DOHH2 (cell line): ENCODE measurements around the gene EPHA2.

Source experiments
- H3F3A ChIP-seq: fragments of 200-600 bp; sonication (generic), shearing (Covaris generic); 2 replicates; pipeline ENCODE4 v1.6.0; 2016; ENCODE audit warnings: antibody characterized with exemption, mild to moderate bottlenecking; ENCODE audit not compliant: control insufficient read depth, insufficient read depth
- H3K27ac ChIP-seq: fragments of 200-600 bp; sonication (generic); 2 replicates; pipeline ENCODE4 v1.5.1; 2014; ENCODE audit warnings: low read depth, mild to moderate bottlenecking, low read length, moderate library complexity
- H3K27me3 ChIP-seq: fragments of 200-600 bp; sonication (generic); 2 replicates; pipeline ENCODE4 v1.6.1; 2014; ENCODE audit warnings: mild to moderate bottlenecking, low read length, mixed read lengths; ENCODE audit not compliant: control insufficient read depth
- H3K36me3 ChIP-seq: fragments of 200-600 bp; sonication (generic); 2 replicates; pipeline ENCODE4 v1.6.1; 2014; ENCODE audit warnings: mild to moderate bottlenecking, low read length, moderate library complexity, mixed read lengths; ENCODE audit not compliant: control insufficient read depth
- H3K4me1 ChIP-seq: fragments of 200-600 bp; sonication (generic); 2 replicates; pipeline ENCODE4 v1.6.1; 2014; ENCODE audit warnings: mild to moderate bottlenecking, low read length, mixed read lengths; ENCODE audit not compliant: control insufficient read depth
- H3K4me2 ChIP-seq: fragments of 200-600 bp; sonication (generic); 2 replicates; pipeline ENCODE4 v1.6.0; 2014; ENCODE audit warnings: mild to moderate bottlenecking, low read length, moderate library complexity
- H3K4me3 ChIP-seq: fragments of 200-600 bp; sonication (generic); 2 replicates; pipeline ENCODE4 v1.5.1; 2014; ENCODE audit warnings: mild to moderate bottlenecking, low read length, mixed read lengths
- H3K79me2 ChIP-seq: fragments of 200-600 bp; sonication (generic); 2 replicates; pipeline ENCODE4 v1.6.1; 2014; ENCODE audit warnings: mild to moderate bottlenecking, low read length, mixed read lengths; ENCODE audit not compliant: control insufficient read depth
- H3K9me2 ChIP-seq: fragments of 200-600 bp; sonication (generic); replicated peaks from 2 replicates; pipeline ENCODE4 v1.6.1; 2014; ENCODE audit warnings: mild to moderate bottlenecking, low read length, mixed read lengths; ENCODE audit not compliant: control insufficient read depth
- H3K9me3 ChIP-seq: fragments of 200-600 bp; sonication (generic); 2 replicates; pipeline ENCODE4 v1.6.1; 2014; ENCODE audit warnings: antibody characterized with exemption, low read length, mixed read lengths; ENCODE audit not compliant: control insufficient read depth, insufficient read depth
- H4K20me1 ChIP-seq: fragments of 200-600 bp; sonication (generic); 2 replicates; pipeline ENCODE4 v1.6.0; 2014; ENCODE audit warnings: low read depth, mild to moderate bottlenecking, antibody characterized with exemption, low read length, moderate library complexity; ENCODE audit not compliant: control insufficient read depth, insufficient read depth
- CTCF ChIP-seq: fragments of 200-600 bp; sonication (generic); IDR thresholded peaks from one replicate; pipeline ENCODE4 v1.5.1; 2014; ENCODE audit warnings: antibody characterized with exemption, mild to moderate bottlenecking, low read depth, low read length; ENCODE audit not compliant: poor library complexity, severe bottlenecking
- EZH2phosphoT487 ChIP-seq: fragments of 200-600 bp; sonication (generic); IDR thresholded peaks from 2 replicates; pipeline ENCODE4 v1.6.1; 2017; ENCODE audit warnings: borderline replicate concordance, mild to moderate bottlenecking, antibody characterized with exemption, low read length, moderate library complexity, mixed read lengths

The EPHA2 gene

GRCh38 chr1:16125088-16125470, 30.8 kb downstream of the EPHA2 start:
- Histone ChIP-seq H3K36me3 (no peaks in the 10 kb centered on the region), H3K27ac (no peak overlapping the region), H3K9me3 (no peaks in the 10 kb centered on the region), H3K9me2 (no peaks in the 10 kb centered on the region), H3K4me3 (no peak overlapping the region), H3K79me2 (no peaks in the 10 kb centered on the region), H3F3A (no peaks in the 10 kb centered on the region), H3K27me3 (no peaks in the 10 kb centered on the region), H3K4me1 (no peaks in the 10 kb centered on the region), H3K4me2 (no peak overlapping the region), H4K20me1 (no peaks in the 10 kb centered on the region)
- TF ChIP-seq CTCF = no peak
- no peak for TF ChIP-seq EZH2phosphoT487

- TF ChIP-seq EZH2phosphoT487 = no peak
- TF ChIP-seq CTCF = no peak
- H3K79me2 ChIP-seq = no peaks in the 10 kb centered on the region
- no peaks in the 10 kb centered on the region for H3K27me3 ChIP-seq
- no peaks in the 10 kb centered on the region for H4K20me1 ChIP-seq
- H3K4me1 ChIP-seq = no peaks in the 10 kb centered on the region
- H3K36me3 ChIP-seq = no peaks in the 10 kb centered on the region
- H3F3A ChIP-seq = no peaks in the 10 kb centered on the region
- no peaks in the 10 kb centered on the region for H3K9me3 ChIP-seq
- H3K4me2 ChIP-seq = no peak overlapping the region
- no peak overlapping the region for H3K27ac ChIP-seq
- H3K4me3 ChIP-seq = no peak overlapping the region
- no peaks in the 10 kb centered on the region for H3K9me2 ChIP-seq
Measured at GRCh38 chr1:16124377-16125087, 31.3 kb downstream of the EPHA2 start.

- no peaks in the 10 kb centered on the region for H3K9me2 ChIP-seq
- no peak overlapping the region for H3K4me2 ChIP-seq
- no peaks in the 10 kb centered on the region for H3K4me1 ChIP-seq
- no peaks in the 10 kb centered on the region for H3K27me3 ChIP-seq
- TF ChIP-seq CTCF (no peak), EZH2phosphoT487 (no peak)
- no peaks in the 10 kb centered on the region for H3K36me3 ChIP-seq
- H3K9me3 ChIP-seq = no peaks in the 10 kb centered on the region
- no peak overlapping the region for H3K4me3 ChIP-seq
- no peak overlapping the region for H3K27ac ChIP-seq
- H3K79me2 ChIP-seq = no peaks in the 10 kb centered on the region
- no peaks in the 10 kb centered on the region for H3F3A ChIP-seq
- H4K20me1 ChIP-seq = no peaks in the 10 kb centered on the region
Measured at GRCh38 chr1:16122916-16123315, 33.0 kb downstream of the EPHA2 start.
